GM21737 (cell line): ENCODE measurements around the gene EPS8.

Experiments used
- ATAC-seq: cut with Tn5 transposase; IDR thresholded peaks from one replicate; pipeline ENCODE4 v1.9.1; 2021; ENCODE audit warnings: mild to moderate bottlenecking, moderate library complexity; ENCODE audit not compliant: unreplicated experiment

EPS8 gene

GRCh38 chr12:15693228-15693911 is 95.8 kb downstream of the EPS8 start:
- no peak for ATAC-seq

- ATAC-seq = no peak
These were observed 97.8 kb downstream of the EPS8 start for GRCh38 chr12:15691388-15691787.

GRCh38 chr12:15690320-15690719 is 98.9 kb downstream of the EPS8 start:
- ATAC-seq = no peak

GRCh38 chr12:15689751-15690191 is 99.4 kb downstream of the EPS8 start:
- ATAC-seq = no peak

- ATAC-seq = no peak
These were observed 100.2 kb downstream of the EPS8 start for GRCh38 chr12:15688838-15689625.

- no peak for ATAC-seq
These were observed 100.9 kb downstream of the EPS8 start for GRCh38 chr12:15688202-15688736.

GRCh38 chr12:15687583-15687982 is 101.6 kb downstream of the EPS8 start:
- ATAC-seq = no peak

- ATAC-seq = no peak
These were observed 104.1 kb downstream of the EPS8 start for GRCh38 chr12:15684896-15685658.

- ATAC-seq = no peak
These were observed 106.4 kb downstream of the EPS8 start for GRCh38 chr12:15682826-15683225.

- ATAC-seq = no peak
These were observed 110.0 kb downstream of the EPS8 start for GRCh38 chr12:15679151-15679550.

- ATAC-seq = no peak
These were observed 111.4 kb downstream of the EPS8 start for GRCh38 chr12:15677726-15678201.

GRCh38 chr12:15677228-15677627 is 112.0 kb downstream of the EPS8 start:
- no peak for ATAC-seq

GRCh38 chr12:15672671-15673270 is 116.4 kb downstream of the EPS8 start:
- no peak for ATAC-seq

- ATAC-seq = no peak
These were observed 118.4 kb downstream of the EPS8 start for GRCh38 chr12:15670756-15671155.

- no peak for ATAC-seq
These were observed 119.8 kb downstream of the EPS8 start for GRCh38 chr12:15669256-15669948.

- no peak for ATAC-seq
These were observed 124.7 kb downstream of the EPS8 start for GRCh38 chr12:15664491-15664890.

- ATAC-seq = no peak
These were observed 126.1 kb downstream of the EPS8 start for GRCh38 chr12:15662983-15663659.

- ATAC-seq = no peak
These were observed 126.7 kb downstream of the EPS8 start for GRCh38 chr12:15662303-15662980.

- ATAC-seq = no peak
These were observed 137.8 kb downstream of the EPS8 start for GRCh38 chr12:15651371-15651770.
